Effector memory CD8-positive, alpha-beta T cell (primary cell): ENCODE measurements around the gene NOTCH4.
"Not testable (repeated sequence)": the region's sequence is repeated elsewhere in the genome, so short reads cannot be mapped to it uniquely, and the experiment has no call there.

ENCODE experiments used
- ATAC-seq: fragments of 150-1000 bp; cut with Tn5 transposase; replicated peaks from 2 replicates; pipeline ENCODE4 v1.10.0; 2021; ENCODE audit warnings: mild to moderate bottlenecking, moderate library complexity
- DNase-seq, 3 experiments: peaks; one replicate each; pipeline ENCODE4 v3.0.0; 2021
- H3K27ac Mint-ChIP-seq, 2 donors: one replicate each; pipeline ENCODE4 v1.8.0; 2022; ENCODE audit warnings: mild to moderate bottlenecking in 2 of 2, mixed read lengths in 2 of 2, moderate library complexity in 2 of 2
- H3K27me3 Mint-ChIP-seq, 2 donors: one replicate each; pipeline ENCODE4 v1.8.0; 2022; ENCODE audit warnings: mixed read lengths in 2 of 2
- H3K36me3 Mint-ChIP-seq: one replicate; pipeline ENCODE4 v1.8.0; 2022; ENCODE audit warnings: mild to moderate bottlenecking, moderate library complexity, mixed read lengths; ENCODE audit not compliant: insufficient read depth
- H3K4me1 Mint-ChIP-seq, 2 donors: one replicate each; pipeline ENCODE4 v1.8.0; 2022; ENCODE audit warnings: low read depth in 2 of 2, mixed read lengths in 2 of 2
- H3K4me3 Mint-ChIP-seq, 2 donors: one replicate each; pipeline ENCODE4 v1.8.0; 2022; ENCODE audit warnings: mild to moderate bottlenecking in 2 of 2, mixed read lengths in 2 of 2, moderate library complexity in 2 of 2
- H3K9me3 Mint-ChIP-seq, 2 donors: one replicate each; pipeline ENCODE4 v1.8.0; 2022; ENCODE audit warnings: mixed read lengths in 2 of 2

The NOTCH4 gene

DNA sequence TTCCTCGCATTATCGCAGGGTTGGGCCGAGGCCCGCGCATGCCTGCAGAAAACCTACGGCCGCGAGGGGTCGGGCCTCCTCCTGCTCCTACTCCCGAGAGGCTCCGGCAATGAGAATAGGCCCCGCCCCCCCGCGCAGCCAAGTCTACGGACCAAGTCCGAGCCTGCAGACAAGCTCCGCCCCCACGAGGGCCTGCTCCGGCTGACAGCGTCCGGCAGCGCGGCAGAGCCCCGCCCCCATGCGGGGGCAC is 28.3 kb downstream of the NOTCH4 start:
- peak overlapping the region; percentile 99 to 100 for H3K27ac Mint-ChIP-seq
- H3K4me1 Mint-ChIP-seq, result peaks cover 45 to 47% of the 10 kb centered on the region in 2 donors
- peaks cover 27% of the 10 kb centered on the region for H3K36me3 Mint-ChIP-seq
- H3K9me3 Mint-ChIP-seq, result no peaks in the 10 kb centered on the region
- peaks cover 0 to 7% of the 10 kb centered on the region in 2 donors for H3K27me3 Mint-ChIP-seq
- DNase-seq (peak; percentile 97 to 100 (median 99)), ATAC-seq (peak; percentile 76)
- H3K4me3 Mint-ChIP-seq, result peak overlapping the region; percentile 97 to 98

DNA sequence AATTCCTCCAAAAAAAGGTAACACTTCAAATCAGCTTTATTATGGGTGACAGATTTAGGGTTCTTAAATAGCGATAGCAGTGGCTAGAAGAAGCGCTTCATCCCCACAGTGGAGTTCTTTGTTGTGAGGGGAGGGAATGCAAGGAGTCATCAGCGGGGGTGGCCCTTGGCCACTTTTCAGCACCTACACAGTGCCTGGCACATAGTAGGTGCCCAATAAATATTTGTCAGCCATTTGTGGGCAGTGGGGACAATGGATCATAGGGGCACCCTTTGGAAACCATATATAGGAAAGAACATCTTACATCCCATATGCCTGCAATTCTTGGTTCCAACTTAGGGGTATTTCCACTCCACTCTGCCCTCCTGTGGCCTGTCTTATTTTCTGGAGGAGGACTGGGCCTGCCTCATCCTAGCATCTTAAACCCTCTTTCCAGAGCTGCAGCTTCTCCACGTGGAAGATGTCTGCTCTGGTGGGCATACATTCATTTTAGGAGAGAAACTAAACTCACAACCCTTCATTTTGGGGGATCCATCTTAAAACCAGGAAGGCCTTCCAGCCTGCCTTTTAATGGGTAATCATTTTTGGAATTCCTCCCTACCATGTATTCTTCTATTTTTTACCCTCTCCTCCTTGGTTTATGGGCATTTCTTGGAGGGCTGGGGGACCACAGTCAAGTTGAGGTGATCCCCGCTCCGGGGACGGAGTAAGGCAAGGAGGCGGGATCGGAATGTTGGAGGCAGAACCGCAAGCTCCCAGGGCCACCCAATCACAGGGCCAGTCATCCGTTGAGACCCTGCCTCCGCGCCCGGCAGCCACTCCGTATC is 28.8 kb downstream of the NOTCH4 start:
- Mint-ChIP-seq H3K27me3 (peaks cover 0 to 2% of the 10 kb centered on the region in 2 donors), H3K9me3 (no peaks in the 10 kb centered on the region), H3K4me1 (peaks cover 49 to 50% of the 10 kb centered on the region in 2 donors), H3K4me3 (peak overlapping the region; percentile 97 to 98), H3K27ac (peak overlapping the region; percentile 99 to 100), H3K36me3 (peaks cover 33% of the 10 kb centered on the region)
- DNase-seq (peak in 1 of 3 experiments; percentile 42), ATAC-seq (no peak)

DNA sequence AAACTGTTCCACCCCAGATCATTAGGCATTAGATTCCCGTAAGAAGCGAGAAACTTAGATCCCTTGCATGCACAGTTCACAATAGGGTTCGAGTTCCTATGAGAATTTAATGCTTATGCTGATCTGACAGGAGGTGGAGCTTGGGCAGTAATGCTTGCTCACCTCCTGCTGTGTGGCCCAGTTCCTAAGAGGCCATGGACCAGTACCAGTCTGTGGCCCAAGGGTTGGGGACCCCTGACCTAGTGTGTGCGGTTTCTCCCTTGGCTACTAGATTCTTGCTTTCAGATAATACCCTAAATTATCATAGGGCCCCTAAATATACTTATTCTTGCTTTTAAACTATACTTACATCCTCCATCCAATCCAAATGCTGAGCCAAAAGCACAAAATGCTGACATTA is 29.5 kb downstream of the NOTCH4 start:
- Mint-ChIP-seq H3K9me3 (no peaks in the 10 kb centered on the region), H3K27ac (peak overlapping the region in 1 of 2 donors; percentile 100), H3K4me3 (peak overlapping the region; percentile 97 to 98)

DNA sequence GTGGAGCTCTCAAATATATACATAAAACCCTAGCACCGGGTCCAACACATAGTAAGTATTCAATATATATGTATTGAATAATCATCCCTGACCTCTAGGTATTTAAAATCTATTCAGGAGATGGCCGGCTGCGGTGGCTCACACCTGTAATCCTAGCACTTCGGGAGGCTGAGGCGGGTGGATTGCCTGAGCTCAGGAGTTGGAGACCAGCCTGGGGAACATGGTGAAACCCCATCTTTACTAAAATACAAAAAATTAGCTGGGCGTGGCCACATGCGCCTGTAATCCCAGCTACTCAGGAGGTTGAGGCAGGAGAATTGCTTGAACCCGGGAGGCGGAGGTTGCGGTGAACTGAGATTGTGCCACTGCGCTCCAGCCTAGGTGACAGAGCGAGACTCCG is 30.8 kb downstream of the NOTCH4 start:
- H3K9me3 Mint-ChIP-seq, ATAC-seq, H3K27me3 Mint-ChIP-seq, DNase-seq: not testable (repeated sequence)
- Mint-ChIP-seq H3K4me3 (peak overlapping the region; percentile 95 to 99), H3K36me3 (peaks cover 43% of the 10 kb centered on the region), H3K4me1 (peaks cover 61 to 63% of the 10 kb centered on the region in 2 donors), H3K27ac (peak overlapping the region; percentile 96 to 98)

More for the DNA sequence above, 29.5 kb downstream of the NOTCH4 start:
- Mint-ChIP-seq H3K36me3 (peaks cover 36% of the 10 kb centered on the region), H3K4me1 (peaks cover 50% of the 10 kb centered on the region in 2 donors), H3K27me3 (no peaks in the 10 kb centered on the region)
- no peak for DNase-seq
- no peak for ATAC-seq

DNA sequence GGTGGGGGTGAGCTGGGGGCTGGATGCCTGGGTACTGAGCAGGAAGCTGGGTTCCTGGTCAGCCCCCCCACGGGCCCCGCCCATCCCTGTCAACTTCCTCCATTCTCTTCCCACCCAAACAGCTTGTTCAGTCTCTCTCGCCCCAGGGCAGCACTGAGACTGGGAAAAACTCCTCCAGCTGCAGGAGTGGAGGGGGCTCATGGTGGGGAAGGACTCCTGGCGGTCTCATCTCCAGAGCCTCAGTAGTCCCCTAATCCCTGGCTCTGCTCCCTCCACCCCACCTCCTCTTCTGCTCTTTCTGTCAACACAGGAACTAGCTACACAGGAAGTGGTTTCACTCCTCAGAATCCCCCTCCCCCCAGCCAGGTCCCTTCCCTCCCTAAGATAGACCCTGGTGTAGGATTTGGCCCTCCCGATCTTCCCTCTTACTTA is 31.2 kb downstream of the NOTCH4 start, which contains the start of gene GPSM3:
GPSM3 (minus strand) TSS at position 36 of the 432 bp plus-strand sequence. CDS start 130 bp downstream, outside the sequence.
- ATAC-seq (no peak), DNase-seq (no peak)
- Mint-ChIP-seq H3K27ac (peak within 1 kb of the TSS; percentile 96 to 98), H3K9me3 (no peaks in the 10 kb centered on the region), H3K4me3 (peak within 1 kb of the TSS; percentile 95 to 99), H3K36me3 (peaks cover 43% of the 10 kb centered on the region), H3K4me1 (peaks cover 64 to 65% of the 10 kb centered on the region in 2 donors), H3K27me3 (no peaks in the 10 kb centered on the region)

DNA sequence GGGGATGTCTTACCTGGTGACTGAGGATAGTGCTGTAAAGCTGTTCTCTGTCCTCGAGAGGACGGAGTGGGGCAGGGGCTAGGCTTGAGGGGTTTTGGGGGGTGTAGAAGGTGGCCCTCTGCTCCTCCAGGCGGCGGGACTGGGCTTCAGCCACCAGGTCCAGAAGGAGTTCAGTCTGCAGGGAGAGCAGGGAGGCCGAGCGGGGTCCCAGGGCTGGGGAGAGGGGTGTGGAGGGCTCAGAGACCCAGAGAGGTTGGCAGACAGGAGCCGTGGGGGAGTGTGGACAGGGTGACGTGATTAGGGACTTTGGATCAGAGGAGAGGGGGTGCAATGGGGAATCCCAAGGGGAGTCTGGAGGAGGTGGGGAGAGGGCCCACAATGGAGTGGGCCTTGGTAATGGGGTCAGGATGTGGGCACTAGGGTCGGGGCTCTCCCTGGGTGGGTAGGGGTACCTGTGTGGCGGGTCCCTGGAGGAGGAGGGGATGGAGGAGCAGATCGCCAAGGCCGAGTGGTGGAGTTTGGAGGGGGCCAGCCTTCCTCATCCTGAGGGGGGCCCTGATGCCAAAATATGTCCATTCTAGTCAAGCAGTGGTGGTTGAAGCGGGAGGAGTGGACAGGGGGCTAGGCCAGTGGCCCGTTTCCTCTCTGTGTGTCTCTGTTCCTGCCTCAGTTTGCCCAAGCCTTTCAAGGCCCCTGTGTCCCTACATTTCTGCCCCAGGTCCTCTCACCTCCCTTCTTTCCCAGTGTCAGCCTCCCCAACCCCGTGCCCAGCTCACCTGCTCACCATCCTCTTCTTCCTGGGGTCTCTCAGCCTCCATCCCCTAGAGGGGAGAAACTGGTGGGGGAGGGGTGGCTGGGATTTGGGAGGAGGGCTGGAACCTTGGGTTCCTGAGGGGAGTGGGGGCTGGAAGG is 31.9 kb downstream of the NOTCH4 start:
- H3K27me3 Mint-ChIP-seq, result no peaks in the 10 kb centered on the region
- peaks cover 68 to 70% of the 10 kb centered on the region in 2 donors for H3K4me1 Mint-ChIP-seq
- peak overlapping the region; percentile 96 to 98 for H3K27ac Mint-ChIP-seq
- no peak for DNase-seq
- no peaks in the 10 kb centered on the region for H3K9me3 Mint-ChIP-seq
- no peak for ATAC-seq
- H3K4me3 Mint-ChIP-seq, result peak overlapping the region; percentile 95 to 99
- H3K36me3 Mint-ChIP-seq, result peaks cover 49% of the 10 kb centered on the region

DNA sequence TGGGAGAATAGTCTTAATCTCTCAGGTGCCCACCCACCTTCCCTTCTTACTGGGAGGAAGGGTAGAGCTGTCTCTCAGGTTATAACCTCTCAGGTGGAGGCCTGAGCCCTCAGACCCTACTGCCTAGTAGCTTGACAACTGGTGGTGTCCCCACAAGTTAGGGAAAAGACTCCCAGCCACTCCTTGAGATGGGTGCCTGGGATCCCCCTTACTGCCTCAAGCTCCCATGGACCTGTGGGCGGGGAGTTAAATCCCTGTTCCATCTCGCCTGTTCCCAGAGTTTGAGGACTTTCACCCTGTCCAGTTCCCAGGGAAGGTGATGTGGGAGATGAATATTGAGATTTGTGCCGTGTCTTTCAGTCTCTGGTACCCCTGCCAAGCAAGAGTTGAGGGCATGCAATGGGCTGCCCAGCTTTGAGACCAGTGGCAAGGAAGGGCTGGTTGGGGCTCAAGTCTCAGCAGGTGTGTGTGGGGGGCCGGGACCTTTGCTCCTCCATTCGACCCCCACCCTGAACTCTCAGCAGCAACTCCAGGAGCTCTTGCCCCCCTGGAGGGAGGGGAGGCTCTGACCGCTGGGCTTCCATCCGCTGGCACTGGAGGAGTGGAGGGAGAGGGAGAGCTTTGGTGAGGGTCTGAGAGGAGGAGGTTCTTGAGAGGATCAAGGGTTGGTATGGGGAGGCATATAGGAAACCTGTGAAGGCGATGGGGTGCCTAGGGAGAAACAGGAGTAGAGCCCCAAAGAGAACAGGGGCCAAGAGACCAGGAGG is 32.8 kb downstream of the NOTCH4 start:
- Mint-ChIP-seq H3K9me3 (no peaks in the 10 kb centered on the region), H3K4me1 (peaks cover 69 to 75% of the 10 kb centered on the region in 2 donors), H3K27ac (peak overlapping the region; percentile 96 to 98), H3K36me3 (peaks cover 51% of the 10 kb centered on the region), H3K4me3 (peak overlapping the region; percentile 95 to 99), H3K27me3 (no peaks in the 10 kb centered on the region)
- DNase-seq, result no peak
- ATAC-seq, result no peak

DNA sequence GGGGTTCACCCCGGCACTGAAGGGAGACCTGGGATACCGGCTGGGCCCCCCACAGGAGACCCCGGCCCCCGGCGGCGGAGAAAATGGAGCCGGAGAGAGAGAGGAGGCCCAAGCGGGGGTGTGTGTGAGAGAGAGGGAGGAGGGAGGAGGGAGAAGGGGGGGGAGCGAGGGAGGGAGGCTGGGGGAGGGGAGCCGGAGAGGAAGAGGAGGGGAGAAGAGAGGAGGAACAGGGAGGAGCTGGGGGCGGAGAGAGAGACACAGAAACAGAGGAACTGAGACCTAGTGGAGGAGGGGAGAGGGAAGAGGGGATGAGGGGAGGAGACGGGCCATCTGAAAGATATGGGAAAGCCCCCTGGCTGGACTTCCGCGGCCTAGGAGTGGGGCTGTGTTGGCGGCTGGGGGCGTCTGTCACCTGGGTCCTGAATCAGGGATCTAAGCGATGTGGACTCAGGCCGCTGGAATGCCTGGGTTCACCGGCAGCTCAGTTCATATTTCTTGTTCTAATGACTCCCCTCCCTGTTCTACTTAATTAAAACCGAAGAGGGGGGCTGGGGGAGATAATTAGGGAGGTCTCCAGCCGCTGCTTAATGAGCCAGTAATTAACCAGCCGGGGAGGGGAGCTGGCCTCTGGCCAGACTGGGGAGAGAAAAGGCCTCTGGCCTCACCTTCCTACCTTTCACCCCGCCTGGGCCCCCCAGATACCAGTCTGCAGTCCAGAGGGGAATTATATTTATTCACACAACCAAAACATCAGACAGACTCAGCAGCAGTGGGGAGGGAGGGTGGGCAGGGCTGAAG is 33.6 kb downstream of the NOTCH4 start, which contains the start of gene PBX2:
PBX2 (minus strand) TSS at position 149 of the 798 bp plus-strand sequence. CDS start 287 bp downstream, outside the sequence.
- Mint-ChIP-seq H3K9me3 (no peaks in the 10 kb centered on the region), H3K36me3 (peaks cover 54% of the 10 kb centered on the region), H3K27me3 (no peaks in the 10 kb centered on the region), H3K4me3 (peak within 1 kb of the TSS; percentile 95 to 99), H3K4me1 (peaks cover 70 to 80% of the 10 kb centered on the region in 2 donors), H3K27ac (peak within 1 kb of the TSS; percentile 96 to 98)
- DNase-seq (peak; percentile 47 to 62 (median 53)), ATAC-seq (peak; percentile 57)

DNA sequence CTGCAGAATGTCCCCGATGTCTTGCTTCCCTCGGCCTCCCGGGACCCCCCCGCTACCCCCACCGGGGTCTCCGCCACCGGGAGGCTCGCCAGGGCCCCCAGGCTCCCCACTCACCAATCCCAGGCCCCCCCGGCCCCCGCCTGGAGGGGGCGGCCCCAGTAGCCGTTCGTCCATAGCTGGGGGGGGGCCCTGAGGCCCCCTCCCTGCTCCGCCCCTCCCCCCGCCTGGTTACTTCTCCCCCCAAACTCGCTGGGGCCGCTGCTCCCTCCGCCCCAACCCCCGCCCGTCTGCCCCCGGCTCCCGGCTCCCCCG is 34.2 kb downstream of the NOTCH4 start:
- no peaks in the 10 kb centered on the region for H3K9me3 Mint-ChIP-seq
- H3K36me3 Mint-ChIP-seq, result peaks cover 57% of the 10 kb centered on the region
- ATAC-seq, result no peak
- no peak for DNase-seq
- peaks cover 64 to 74% of the 10 kb centered on the region in 2 donors for H3K4me1 Mint-ChIP-seq
- no peaks in the 10 kb centered on the region for H3K27me3 Mint-ChIP-seq
- peak overlapping the region; percentile 95 to 99 for H3K4me3 Mint-ChIP-seq
- H3K27ac Mint-ChIP-seq, result peak overlapping the region; percentile 96 to 98

DNA sequence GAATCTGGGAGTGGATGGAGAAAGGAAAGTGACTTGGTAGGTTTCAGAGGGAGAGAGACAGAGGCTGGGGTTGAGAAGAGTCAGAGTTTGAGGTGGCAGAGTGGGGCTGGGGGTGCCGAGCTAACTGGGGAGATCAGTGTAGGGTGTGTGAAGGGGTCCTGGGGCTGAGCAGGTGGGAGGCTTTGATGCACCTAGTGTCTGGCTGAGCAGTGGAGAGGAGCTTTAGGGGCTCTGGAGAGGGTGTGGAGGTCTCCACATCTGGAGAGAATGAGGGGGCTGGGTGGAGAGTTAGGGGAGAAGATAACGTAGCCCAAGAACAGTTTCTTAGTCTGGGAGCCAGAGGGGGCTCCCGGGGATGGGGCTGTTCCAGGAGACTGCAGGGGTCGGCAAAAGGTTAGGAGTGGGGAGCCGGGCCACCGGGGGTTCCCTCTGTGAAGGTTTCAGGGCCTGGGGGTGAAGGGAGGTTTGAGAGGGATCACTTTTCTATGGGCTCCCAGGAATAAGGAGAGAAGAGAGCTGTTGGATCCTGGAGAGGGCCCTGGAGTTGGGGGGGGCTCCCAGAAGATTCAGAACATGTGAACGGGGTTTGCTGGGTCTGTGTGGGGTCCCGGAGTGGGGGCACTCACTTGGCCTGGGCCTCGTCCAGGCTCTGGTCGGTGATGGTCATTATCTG is 34.7 kb downstream of the NOTCH4 start:
- H3K36me3 Mint-ChIP-seq, result peaks cover 61% of the 10 kb centered on the region
- peaks cover 61 to 69% of the 10 kb centered on the region in 2 donors for H3K4me1 Mint-ChIP-seq
- peak overlapping the region; percentile 95 to 99 for H3K4me3 Mint-ChIP-seq
- H3K27ac Mint-ChIP-seq, result peak overlapping the region; percentile 96 to 98
- ATAC-seq, result no peak
- no peaks in the 10 kb centered on the region for H3K27me3 Mint-ChIP-seq
- H3K9me3 Mint-ChIP-seq, result no peaks in the 10 kb centered on the region
- DNase-seq, result no peak

DNA sequence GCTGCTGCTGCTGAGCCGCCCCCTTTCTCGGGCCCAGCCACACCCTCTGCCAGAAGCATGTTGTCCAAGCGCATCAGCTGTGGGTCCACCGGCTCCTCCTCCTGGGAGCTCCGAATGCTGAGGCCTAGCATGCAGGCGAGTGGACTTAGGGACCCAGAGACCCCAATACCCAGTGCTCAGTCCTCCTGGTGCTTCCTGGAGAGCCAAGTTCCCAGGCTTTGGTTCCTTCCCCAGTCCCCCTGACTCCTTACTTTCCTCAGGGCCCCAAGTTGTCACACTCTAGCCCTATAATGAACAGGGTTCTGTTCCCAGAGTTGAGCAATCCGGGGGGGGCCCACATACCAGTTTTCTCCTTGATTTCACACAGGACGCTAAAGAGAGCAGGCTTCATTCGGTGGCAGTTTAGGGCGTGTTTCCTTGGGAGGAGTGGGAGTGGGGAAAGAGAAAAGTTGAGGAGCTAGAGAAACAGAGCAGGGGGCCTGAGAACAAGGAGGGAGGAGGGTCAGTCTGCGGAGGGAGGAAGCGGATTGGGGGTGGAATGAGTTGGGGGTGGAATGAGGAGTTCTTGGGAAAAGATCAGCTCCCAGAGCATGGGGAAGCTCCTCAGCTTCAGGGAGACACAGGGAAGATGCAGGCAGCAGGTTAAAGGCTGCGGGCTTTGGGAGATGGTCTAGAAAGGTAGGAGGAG is 35.3 kb downstream of the NOTCH4 start:
- DNase-seq (no peak), ATAC-seq (no peak)
- Mint-ChIP-seq H3K27me3 (no peaks in the 10 kb centered on the region), H3K36me3 (peaks cover 65% of the 10 kb centered on the region), H3K4me1 (peaks cover 57 to 62% of the 10 kb centered on the region in 2 donors), H3K4me3 (peak overlapping the region; percentile 95 to 99), H3K9me3 (no peaks in the 10 kb centered on the region), H3K27ac (peak overlapping the region; percentile 96 to 98)
